ENCODE results near the gene GALNT2. TPM values are rescaled to one million over a fixed set of nuclear protein-coding genes. Genes with fewer than 3 reads are reported as not detected.

GALNT2 gene
- total RNA-seq, 1 experiment from 2014 or later = 36.3 TPM

- in situ Hi-C loops (cut with HindIII; ENCODE audit: low pct_unique_long_range_greater_than_20kb, low sequenced_read_pairs) = no loop called here
- no peak for DNase-seq (ENCODE audit: low read depth)
Observed at GRCh38 chr1:230280054-230280795, 213.2 kb downstream of the GALNT2 start.

- in situ Hi-C loops (cut with HindIII; ENCODE audit: low pct_unique_long_range_greater_than_20kb, low sequenced_read_pairs) = no loop called here
- no peak for DNase-seq (ENCODE audit: low read depth)
Observed at GRCh38 chr1:230280906-230281413, 213.9 kb downstream of the GALNT2 start.

- in situ Hi-C loops (cut with HindIII; ENCODE audit: low pct_unique_long_range_greater_than_20kb, low sequenced_read_pairs) = no loop called here
- no peak for DNase-seq (ENCODE audit: low read depth)
Observed at GRCh38 chr1:230281556-230281955, 214.5 kb downstream of the GALNT2 start.

GRCh38 chr1:230282157-230282556, 215.1 kb downstream of the GALNT2 start:
- DNase-seq (ENCODE audit: low read depth) = no peak
- in situ Hi-C loops (cut with HindIII; ENCODE audit: low pct_unique_long_range_greater_than_20kb, low sequenced_read_pairs) = no loop called here

- in situ Hi-C loops (cut with HindIII; ENCODE audit: low pct_unique_long_range_greater_than_20kb, low sequenced_read_pairs) = no loop called here
- no peak for DNase-seq (ENCODE audit: low read depth)
Observed at GRCh38 chr1:230283678-230284077, 216.6 kb downstream of the GALNT2 start.

GRCh38 chr1:230284891-230285290, 217.9 kb downstream of the GALNT2 start:
- in situ Hi-C loops (cut with HindIII; ENCODE audit: low pct_unique_long_range_greater_than_20kb, low sequenced_read_pairs) = no loop called here
- DNase-seq (ENCODE audit: low read depth) = no peak

- in situ Hi-C loops (cut with HindIII; ENCODE audit: low pct_unique_long_range_greater_than_20kb, low sequenced_read_pairs) = no loop called here
- DNase-seq (ENCODE audit: low read depth) = no peak
Observed at GRCh38 chr1:230285351-230285750, 218.3 kb downstream of the GALNT2 start.

GRCh38 chr1:230286166-230286889, 219.3 kb downstream of the GALNT2 start:
- in situ Hi-C loops (cut with HindIII; ENCODE audit: low pct_unique_long_range_greater_than_20kb, low sequenced_read_pairs) = no loop called here
- DNase-seq (ENCODE audit: low read depth) = no peak

- DNase-seq (ENCODE audit: low read depth) = no peak
- in situ Hi-C loops (cut with HindIII; ENCODE audit: low pct_unique_long_range_greater_than_20kb, low sequenced_read_pairs) = no loop called here
Observed at GRCh38 chr1:230286890-230287269, 219.8 kb downstream of the GALNT2 start.

- no peak for DNase-seq (ENCODE audit: low read depth)
- in situ Hi-C loops (cut with HindIII; ENCODE audit: low pct_unique_long_range_greater_than_20kb, low sequenced_read_pairs) = no loop called here
Observed at GRCh38 chr1:230287674-230288315, 220.8 kb downstream of the GALNT2 start.

- in situ Hi-C loops (cut with HindIII; ENCODE audit: low pct_unique_long_range_greater_than_20kb, low sequenced_read_pairs) = no loop called here
- DNase-seq (ENCODE audit: low read depth) = no peak
Observed at GRCh38 chr1:230288641-230289349, 221.8 kb downstream of the GALNT2 start.

- in situ Hi-C loops (cut with HindIII; ENCODE audit: low pct_unique_long_range_greater_than_20kb, low sequenced_read_pairs) = no loop called here
Observed at GRCh38 chr1:230289350-230289644, 222.3 kb downstream of the GALNT2 start.

GRCh38 chr1:230291731-230292620, 224.9 kb downstream of the GALNT2 start:
- DNase-seq (ENCODE audit: low read depth) = no peak
- in situ Hi-C loops (cut with HindIII; ENCODE audit: low pct_unique_long_range_greater_than_20kb, low sequenced_read_pairs) = no loop called here

More at GRCh38 chr1:230289350-230289644, 222.3 kb downstream of the GALNT2 start:
- no peak for DNase-seq (ENCODE audit: low read depth)

GRCh38 chr1:230292689-230293389, 225.8 kb downstream of the GALNT2 start:
- no peak for DNase-seq (ENCODE audit: low read depth)
- in situ Hi-C loops (cut with HindIII; ENCODE audit: low pct_unique_long_range_greater_than_20kb, low sequenced_read_pairs) = no loop called here

- in situ Hi-C loops (cut with HindIII; ENCODE audit: low pct_unique_long_range_greater_than_20kb, low sequenced_read_pairs) = no loop called here
- no peak for DNase-seq (ENCODE audit: low read depth)
Observed at GRCh38 chr1:230293390-230293700, 226.3 kb downstream of the GALNT2 start.

GRCh38 chr1:230295367-230295766, 228.3 kb downstream of the GALNT2 start:
- in situ Hi-C loops (cut with HindIII; ENCODE audit: low pct_unique_long_range_greater_than_20kb, low sequenced_read_pairs) = no loop called here
- DNase-seq (ENCODE audit: low read depth) = no peak

GRCh38 chr1:230299191-230300006, 232.4 kb downstream of the GALNT2 start:
- no peak for DNase-seq (ENCODE audit: low read depth)
- in situ Hi-C loops (cut with HindIII; ENCODE audit: low pct_unique_long_range_greater_than_20kb, low sequenced_read_pairs) = no loop called here

Measured in Caki2 (cell line).